Kidney epithelial cell (primary cell): ENCODE measurements around the gene LURAP1L. TPM values are rescaled to one million over a fixed set of nuclear protein-coding genes. Genes with fewer than 3 reads are reported as not detected.
A peak's percentile ranks its signal among the peaks of the same experiment; 100 is the strongest.

Source experiments
- DNase-seq: peaks from one replicate; pipeline ENCODE4 v3.0.0-alpha.2; 2010; ENCODE audit warnings: low read depth
- H3K27me3 ChIP-seq: 2 replicates; pipeline ENCODE4 v1.6.0; 2011; ENCODE audit warnings: low read length; ENCODE audit not compliant: control insufficient read depth, insufficient read depth
- H3K36me3 ChIP-seq: 2 replicates; pipeline ENCODE4 v1.5.1; 2011; ENCODE audit warnings: low read length; ENCODE audit not compliant: control insufficient read depth, insufficient read depth
- H3K4me3 ChIP-seq: 2 replicates; pipeline ENCODE4 v1.5.1; 2011; ENCODE audit warnings: low read depth, mild to moderate bottlenecking, control low read depth, low read length
- CTCF ChIP-seq: IDR thresholded peaks from 2 replicates; pipeline ENCODE4 v1.5.1; 2011; ENCODE audit warnings: mild to moderate bottlenecking, moderate library complexity, low read length, control low read depth, inconsistent platforms; ENCODE audit not compliant: insufficient read depth, poor library complexity, severe bottlenecking
- total RNA-seq: library from RNA; depleted of rRNA; stranded (reverse); fragments of >200 nt; gene quantifications from 2 replicates; pipeline ENCODE4 v1.2.3, GENCODE V29; 2015

LURAP1L gene
- total RNA-seq, 1 donor from 2014 or later: 46.6 TPM

- H3K4me3 ChIP-seq: no peak overlapping the region
- H3K27me3 ChIP-seq: no peaks in the 10 kb centered on the region
- H3K36me3 ChIP-seq: no peaks in the 10 kb centered on the region
- no peak for DNase-seq
- TF ChIP-seq CTCF: no peak
These were observed 3.6 kb downstream of the LURAP1L start for GRCh38 chr9:12778389-12778788.

- no peak for DNase-seq
- no peaks in the 10 kb centered on the region for H3K27me3 ChIP-seq
- no peaks in the 10 kb centered on the region for H3K36me3 ChIP-seq
- H3K4me3 ChIP-seq: no peak overlapping the region
- TF ChIP-seq CTCF: no peak
These were observed 6.5 kb downstream of the LURAP1L start for GRCh38 chr9:12781226-12781733.

GRCh38 chr9:12783767-12784460 is 9.1 kb downstream of the LURAP1L start:
- Histone ChIP-seq H3K4me3 (no peak overlapping the region), H3K36me3 (no peaks in the 10 kb centered on the region), H3K27me3 (no peaks in the 10 kb centered on the region)
- no peak for DNase-seq
- no peak for TF ChIP-seq CTCF

GRCh38 chr9:12784461-12785259 is 9.8 kb downstream of the LURAP1L start:
- no peaks in the 10 kb centered on the region for H3K27me3 ChIP-seq
- peak; percentile 97 for DNase-seq
- H3K36me3 ChIP-seq: no peaks in the 10 kb centered on the region
- no peak overlapping the region for H3K4me3 ChIP-seq
- TF ChIP-seq CTCF: no peak

- Histone ChIP-seq H3K4me3 (no peak overlapping the region), H3K27me3 (no peaks in the 10 kb centered on the region), H3K36me3 (no peaks in the 10 kb centered on the region)
- no peak for DNase-seq
- no peak for TF ChIP-seq CTCF
These were observed 10.5 kb downstream of the LURAP1L start for GRCh38 chr9:12785260-12785770.
